MM.1S (cell line): ENCODE measurements around the gene COL5A1.

ENCODE experiments used
- DNase-seq: peaks from one replicate; pipeline ENCODE4 v3.0.0-alpha.2; 2015
- H2AFZ ChIP-seq: fragments of 300-600 bp; sonication (generic); 2 replicates; pipeline ENCODE4 v1.6.0; 2016; ENCODE audit warnings: antibody characterized with exemption, low read length
- H3F3A ChIP-seq: fragments of 300-600 bp; sonication (generic); 2 replicates; pipeline ENCODE4 v1.6.1; 2016; ENCODE audit warnings: mild to moderate bottlenecking, antibody characterized with exemption, low read length, moderate library complexity, mixed read lengths; ENCODE audit not compliant: insufficient read depth
- H3K27ac ChIP-seq: fragments of 300-600 bp; sonication (generic); 2 replicates; pipeline ENCODE4 v1.5.1; 2016; ENCODE audit warnings: mild to moderate bottlenecking, low read length
- H3K27me3 ChIP-seq: fragments of 300-600 bp; sonication (generic); replicated peaks from 2 replicates; pipeline ENCODE4 v1.6.0; 2016; ENCODE audit warnings: low read length; ENCODE audit not compliant: insufficient read depth
- H3K36me3 ChIP-seq: fragments of 300-600 bp; sonication (generic); replicated peaks from 2 replicates; pipeline ENCODE4 v1.6.1; 2016; ENCODE audit warnings: mild to moderate bottlenecking, low read length, mixed read lengths; ENCODE audit not compliant: insufficient read depth
- H3K4me1 ChIP-seq: fragments of 300-600 bp; sonication (generic); 2 replicates; pipeline ENCODE4 v1.6.1; 2016; ENCODE audit warnings: low read length, mixed read lengths
- H3K4me2 ChIP-seq: fragments of 300-600 bp; sonication (generic); 2 replicates; pipeline ENCODE4 v1.6.0; 2016; ENCODE audit warnings: low read depth, low read length
- H3K4me3 ChIP-seq: fragments of 300-600 bp; sonication (generic); 2 replicates; pipeline ENCODE4 v1.5.1; 2016; ENCODE audit warnings: low read length, mixed read lengths
- H3K79me2 ChIP-seq: fragments of 300-600 bp; sonication (generic); 2 replicates; pipeline ENCODE4 v1.6.1; 2016; ENCODE audit warnings: mixed run types, low read length, mixed read lengths
- H3K9ac ChIP-seq: fragments of 300-600 bp; sonication (generic); 2 replicates; pipeline ENCODE4 v1.6.1; 2016; ENCODE audit warnings: low read length, mixed read lengths
- H3K9me2 ChIP-seq: fragments of 300-600 bp; sonication (generic); replicated peaks from 2 replicates; pipeline ENCODE4 v1.6.1; 2016; ENCODE audit warnings: mild to moderate bottlenecking, low read length, mixed read lengths; ENCODE audit not compliant: insufficient read depth
- H3K9me3 ChIP-seq: fragments of 300-600 bp; sonication (generic); replicated peaks from 2 replicates; pipeline ENCODE4 v1.6.1; 2016; ENCODE audit warnings: mild to moderate bottlenecking, low read length, mixed read lengths; ENCODE audit not compliant: insufficient read depth
- H4K20me1 ChIP-seq: fragments of 300-600 bp; sonication (generic); 2 replicates; pipeline ENCODE4 v1.6.1; 2016; ENCODE audit warnings: mild to moderate bottlenecking, low read length, moderate library complexity, mixed read lengths; ENCODE audit not compliant: insufficient read depth
- EZH2 ChIP-seq: fragments of 300-600 bp; sonication (generic); optimal IDR thresholded peaks from 2 replicates; pipeline ENCODE3; 2017; ENCODE audit warnings: low read depth, mild to moderate bottlenecking, antibody characterized with exemption, low read length, mixed read lengths
- EZH2phosphoT487 ChIP-seq: fragments of 300-600 bp; sonication (generic); IDR thresholded peaks from 2 replicates; pipeline ENCODE4 v1.6.1; 2018; ENCODE audit warnings: antibody characterized with exemption, low read length
- TF ChIP-seq, protein P1 (sequence below): fragments of 300-600 bp; sonication (generic); IDR thresholded peaks from 2 replicates; pipeline ENCODE4 v1.5.1; 2016; ENCODE audit warnings: antibody characterized with exemption, low read length, mixed read lengths

The COL5A1 gene

DNA sequence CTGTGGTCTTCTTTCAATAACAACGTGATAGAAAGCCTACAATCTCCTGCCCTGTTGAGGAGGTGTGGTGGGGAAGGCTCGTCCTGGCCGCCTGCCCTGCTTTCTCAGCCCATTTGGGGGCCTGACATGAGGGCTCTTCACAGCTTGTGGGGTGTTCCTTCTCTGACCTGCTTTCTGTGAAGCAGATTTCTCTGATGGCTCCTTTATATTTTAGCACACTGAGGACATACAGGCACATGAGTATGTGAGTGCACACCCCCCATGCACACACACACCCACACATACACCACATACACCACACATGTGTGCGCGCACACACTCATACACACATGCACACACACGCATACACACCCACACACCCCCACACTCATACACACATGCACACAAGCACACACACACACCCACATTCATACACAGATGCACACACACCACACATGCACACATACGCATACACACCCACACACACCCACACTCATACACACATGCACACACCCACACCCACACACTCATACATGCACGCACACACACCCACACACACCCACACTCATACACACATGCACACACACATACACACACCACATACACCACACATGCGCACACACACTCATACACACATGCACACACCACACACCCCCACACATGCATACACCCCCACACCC is 117.5 kb downstream of the COL5A1 start:
- Histone ChIP-seq H3K9me3 (no peaks in the 10 kb centered on the region), H2AFZ (no peak overlapping the region)

DNA sequence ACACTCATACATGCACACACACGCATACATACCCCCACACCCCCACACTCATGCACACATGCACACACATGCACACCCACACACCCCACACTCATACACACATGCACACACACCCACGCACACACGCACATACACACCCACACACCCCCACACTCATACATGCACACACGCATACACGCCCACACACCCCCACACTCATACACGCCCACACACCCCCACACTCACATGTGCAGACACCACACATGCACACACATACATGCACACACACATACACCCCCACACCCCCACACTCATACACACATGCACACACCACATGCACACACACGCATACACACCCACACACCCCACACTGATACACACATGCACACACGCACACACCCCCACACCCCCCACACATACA is 118.3 kb downstream of the COL5A1 start:
- DNase-seq: no peak
- no peaks in the 10 kb centered on the region for H3K4me1 ChIP-seq
- H3K9me2 ChIP-seq: no peaks in the 10 kb centered on the region
- H3K79me2 ChIP-seq: no peaks in the 10 kb centered on the region
- H3K4me3 ChIP-seq: no peak overlapping the region
- H2AFZ ChIP-seq: no peak overlapping the region
- H3K4me2 ChIP-seq: no peak overlapping the region
- no peaks in the 10 kb centered on the region for H3F3A ChIP-seq
- H3K27ac ChIP-seq: no peak overlapping the region
- H3K27me3 ChIP-seq: peaks cover 48% of the 10 kb centered on the region
- TF ChIP-seq, protein P1, sequence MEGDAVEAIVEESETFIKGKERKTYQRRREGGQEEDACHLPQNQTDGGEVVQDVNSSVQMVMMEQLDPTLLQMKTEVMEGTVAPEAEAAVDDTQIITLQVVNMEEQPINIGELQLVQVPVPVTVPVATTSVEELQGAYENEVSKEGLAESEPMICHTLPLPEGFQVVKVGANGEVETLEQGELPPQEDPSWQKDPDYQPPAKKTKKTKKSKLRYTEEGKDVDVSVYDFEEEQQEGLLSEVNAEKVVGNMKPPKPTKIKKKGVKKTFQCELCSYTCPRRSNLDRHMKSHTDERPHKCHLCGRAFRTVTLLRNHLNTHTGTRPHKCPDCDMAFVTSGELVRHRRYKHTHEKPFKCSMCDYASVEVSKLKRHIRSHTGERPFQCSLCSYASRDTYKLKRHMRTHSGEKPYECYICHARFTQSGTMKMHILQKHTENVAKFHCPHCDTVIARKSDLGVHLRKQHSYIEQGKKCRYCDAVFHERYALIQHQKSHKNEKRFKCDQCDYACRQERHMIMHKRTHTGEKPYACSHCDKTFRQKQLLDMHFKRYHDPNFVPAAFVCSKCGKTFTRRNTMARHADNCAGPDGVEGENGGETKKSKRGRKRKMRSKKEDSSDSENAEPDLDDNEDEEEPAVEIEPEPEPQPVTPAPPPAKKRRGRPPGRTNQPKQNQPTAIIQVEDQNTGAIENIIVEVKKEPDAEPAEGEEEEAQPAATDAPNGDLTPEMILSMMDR: no peak
- no peak for TF ChIP-seq EZH2
- no peak overlapping the region for H3K9ac ChIP-seq
- H4K20me1 ChIP-seq: no peaks in the 10 kb centered on the region
- H3K9me3 ChIP-seq: no peaks in the 10 kb centered on the region
- no peaks in the 10 kb centered on the region for H3K36me3 ChIP-seq

More for the DNA sequence above, 117.5 kb downstream of the COL5A1 start:
- H4K20me1 ChIP-seq: no peaks in the 10 kb centered on the region
- H3K4me3 ChIP-seq: no peak overlapping the region
- H3K4me1 ChIP-seq: no peaks in the 10 kb centered on the region
- H3K9me2 ChIP-seq: no peaks in the 10 kb centered on the region
- no peaks in the 10 kb centered on the region for H3K79me2 ChIP-seq
- H3K36me3 ChIP-seq: no peaks in the 10 kb centered on the region
- DNase-seq: no peak
- no peak overlapping the region for H3K9ac ChIP-seq
- H3K27me3 ChIP-seq: peaks cover 49% of the 10 kb centered on the region
- no peak overlapping the region for H3K27ac ChIP-seq
- no peaks in the 10 kb centered on the region for H3F3A ChIP-seq
- TF ChIP-seq, protein P1: no peak
- TF ChIP-seq EZH2 (no peak), EZH2phosphoT487 (no peak)
- no peak overlapping the region for H3K4me2 ChIP-seq

DNA sequence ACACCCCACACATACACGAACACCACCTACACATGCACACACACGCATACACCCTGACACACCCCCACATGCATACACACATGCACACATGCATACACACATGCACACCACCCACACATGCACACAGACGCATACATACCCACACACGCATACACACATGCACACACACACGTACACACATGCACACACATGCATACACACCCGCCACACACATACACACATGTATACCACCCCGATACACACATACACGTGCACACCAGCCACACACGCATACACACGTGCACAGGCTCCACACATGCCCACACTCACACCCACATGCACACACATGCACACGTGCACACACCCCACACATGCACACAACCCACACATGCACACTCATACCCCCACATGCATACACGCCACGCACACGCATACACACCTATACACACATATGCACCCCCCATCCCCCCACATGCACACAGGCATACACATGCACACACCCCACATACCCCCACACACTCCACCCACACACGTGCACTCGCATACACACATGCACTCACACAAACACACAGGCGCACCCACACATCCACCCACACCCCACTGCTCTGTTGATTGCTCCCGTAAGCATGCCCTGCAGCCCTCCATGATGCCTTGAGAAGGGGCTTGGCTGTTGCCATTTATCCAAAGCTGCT is 119.3 kb downstream of the COL5A1 start:
- H3K4me3 ChIP-seq: no peak overlapping the region
- no peak overlapping the region for H3K27ac ChIP-seq
- peaks cover 48% of the 10 kb centered on the region for H3K27me3 ChIP-seq
- no peaks in the 10 kb centered on the region for H3K9me3 ChIP-seq
- no peak overlapping the region for H2AFZ ChIP-seq
- H3K4me2 ChIP-seq: no peak overlapping the region
- no peaks in the 10 kb centered on the region for H3K79me2 ChIP-seq
- no peaks in the 10 kb centered on the region for H4K20me1 ChIP-seq
- no peaks in the 10 kb centered on the region for H3F3A ChIP-seq
- no peak overlapping the region for H3K9ac ChIP-seq
- TF ChIP-seq EZH2phosphoT487: no peak
- no peak for TF ChIP-seq EZH2
- TF ChIP-seq, protein P1: no peak
- no peaks in the 10 kb centered on the region for H3K4me1 ChIP-seq
- H3K9me2 ChIP-seq: no peaks in the 10 kb centered on the region
- H3K36me3 ChIP-seq: no peaks in the 10 kb centered on the region
- no peak for DNase-seq
